Mucosa of rectum (tissue), 2 donors: ENCODE data around the gene MTHFS.

ENCODE experiments used
- H3K27ac ChIP-seq, 2 donors: one replicate each; pipeline ENCODE4 v1.7.0; 2013; ENCODE audit warnings: inconsistent platforms in 2 of 2, low read depth in 2 of 2, low read length in 2 of 2
- H3K27me3 ChIP-seq, 2 donors: one replicate each; pipeline ENCODE4 v1.7.0; 2013; ENCODE audit warnings: low read length in 2 of 2; ENCODE audit not compliant: control insufficient read depth in 2 of 2, insufficient read depth in 2 of 2
- H3K36me3 ChIP-seq, 2 donors: one replicate each; pipeline ENCODE4 v1.7.0; 2013; ENCODE audit warnings: low read length in 2 of 2; ENCODE audit not compliant: control insufficient read depth in 2 of 2, insufficient read depth in 2 of 2
- H3K4me1 ChIP-seq, 2 donors: one replicate each; pipeline ENCODE4 v1.7.0; 2013; ENCODE audit warnings: low read length in 2 of 2, mild to moderate bottlenecking in 1 of 2; ENCODE audit not compliant: control insufficient read depth in 2 of 2, insufficient read depth in 2 of 2
- H3K4me3 ChIP-seq, 2 donors: one replicate each; pipeline ENCODE4 v1.7.0; 2013; ENCODE audit warnings: low read length in 2 of 2
- H3K9ac ChIP-seq, 2 donors: one replicate each; pipeline ENCODE4 v1.7.0; 2013; ENCODE audit warnings: low read length in 2 of 2, low read depth in 1 of 2, mild to moderate bottlenecking in 1 of 2
- H3K9me3 ChIP-seq, 2 donors: one replicate each; pipeline ENCODE4 v1.7.0; 2013; ENCODE audit warnings: low read length in 2 of 2; ENCODE audit not compliant: control insufficient read depth in 2 of 2
- donor health status: healthy.
- donor health status: Normal muscosa, but diverticular disease.

The MTHFS gene

GRCh38 chr15:79853492-79854328, 43.1 kb downstream of the MTHFS start:
- H3K27ac ChIP-seq: no peak overlapping the region
- H3K4me1 ChIP-seq: peaks cover 0 to 2% of the 10 kb centered on the region in 2 donors

DNA sequence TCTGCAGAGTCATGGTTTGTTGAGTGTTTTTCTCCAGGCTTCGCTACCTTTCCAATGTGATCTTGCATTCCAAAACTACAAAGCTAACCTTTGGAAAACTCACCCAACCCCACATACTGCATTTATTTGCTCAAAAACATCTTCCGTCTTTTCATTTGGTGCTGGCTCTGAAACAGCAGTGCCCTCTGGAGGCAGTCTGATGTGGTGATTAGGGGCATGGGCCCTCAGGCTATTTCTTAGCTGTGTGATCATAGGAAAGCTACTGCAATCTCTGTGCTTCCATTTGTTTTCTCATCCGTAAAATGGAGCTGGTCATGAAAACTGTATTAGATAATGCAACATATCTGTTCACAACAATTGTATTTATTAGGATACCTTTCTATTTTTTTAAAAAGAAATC, 47.0 kb downstream of the MTHFS start:
- Histone ChIP-seq H3K36me3 (peaks cover 4 to 10% of the 10 kb centered on the region in 2 donors), H3K4me3 (no peak overlapping the region), H3K4me1 (peaks cover 0 to 2% of the 10 kb centered on the region in 2 donors), H3K27ac (no peak overlapping the region), H3K9ac (no peak overlapping the region), H3K27me3 (no peaks in the 10 kb centered on the region), H3K9me3 (no peaks in the 10 kb centered on the region)

More at GRCh38 chr15:79853492-79854328, 43.1 kb downstream of the MTHFS start:
- Histone ChIP-seq H3K36me3 (peaks cover 4 to 7% of the 10 kb centered on the region in 2 donors), H3K4me3 (no peak overlapping the region), H3K27me3 (no peaks in the 10 kb centered on the region), H3K9ac (no peak overlapping the region), H3K9me3 (no peaks in the 10 kb centered on the region)

- H3K9ac ChIP-seq: no peak overlapping the region
- no peaks in the 10 kb centered on the region for H3K9me3 ChIP-seq
- no peak overlapping the region for H3K27ac ChIP-seq
- H3K27me3 ChIP-seq: no peaks in the 10 kb centered on the region
- peaks cover 7 to 11% of the 10 kb centered on the region in 2 donors for H3K36me3 ChIP-seq
- H3K4me1 ChIP-seq: no peaks in the 10 kb centered on the region
- H3K4me3 ChIP-seq: no peak overlapping the region
These were observed 50.3 kb downstream of the MTHFS start for GRCh38 chr15:79846539-79846938.

DNA sequence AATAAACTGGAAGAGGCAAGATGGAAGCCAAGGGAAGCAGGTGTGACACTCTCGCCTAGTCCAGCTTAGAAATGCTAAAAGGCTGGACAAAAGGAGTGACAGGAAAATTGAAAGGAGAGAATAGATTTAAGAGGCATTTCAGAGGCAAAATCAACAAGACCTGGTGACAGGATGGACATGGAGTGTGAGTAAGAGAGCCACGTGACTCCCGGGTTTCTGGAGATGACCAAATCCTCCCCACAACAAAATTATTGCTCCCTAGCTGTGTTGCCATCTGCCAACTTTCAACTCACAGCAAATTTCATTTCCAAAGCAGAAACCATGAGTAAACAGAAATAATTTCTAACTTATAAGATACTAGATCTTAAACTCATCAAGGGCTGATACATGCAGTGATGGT, 52.6 kb downstream of the MTHFS start:
- Histone ChIP-seq H3K36me3 (peaks cover 7% of the 10 kb centered on the region in 2 donors), H3K4me1 (no peaks in the 10 kb centered on the region), H3K4me3 (no peak overlapping the region)

GRCh38 chr15:79837846-79838245, 59.0 kb downstream of the MTHFS start:
- Histone ChIP-seq H3K9ac (no peak overlapping the region), H3K9me3 (no peaks in the 10 kb centered on the region), H3K4me3 (no peak overlapping the region), H3K36me3 (peaks cover 3 to 4% of the 10 kb centered on the region in 2 donors), H3K27me3 (no peaks in the 10 kb centered on the region), H3K27ac (no peak overlapping the region), H3K4me1 (no peaks in the 10 kb centered on the region)

More for the DNA sequence above, 52.6 kb downstream of the MTHFS start:
- H3K9me3 ChIP-seq: no peaks in the 10 kb centered on the region
- H3K27ac ChIP-seq: no peak overlapping the region
- H3K9ac ChIP-seq: no peak overlapping the region
- H3K27me3 ChIP-seq: no peaks in the 10 kb centered on the region

DNA sequence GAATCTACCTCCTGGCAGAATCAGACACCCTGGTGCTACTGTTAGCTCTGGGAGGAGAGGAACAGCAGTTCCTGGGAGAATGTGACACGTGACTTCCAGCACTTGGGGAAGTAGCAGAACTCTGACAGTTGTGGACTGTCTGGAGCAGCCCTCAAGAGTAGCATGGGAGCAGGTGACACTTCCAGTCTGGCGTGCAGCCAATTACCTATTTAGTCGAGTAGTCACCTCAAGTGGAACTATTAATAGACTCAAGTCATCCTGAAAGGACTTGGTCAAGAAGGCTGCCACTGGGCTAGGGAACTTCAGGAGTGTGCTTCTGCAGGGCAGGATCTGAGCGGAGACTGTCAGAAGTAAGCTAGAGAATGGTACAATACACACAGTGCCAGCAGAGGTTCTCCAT, 62.3 kb downstream of the MTHFS start:
- Histone ChIP-seq H3K9me3 (no peaks in the 10 kb centered on the region), H3K27ac (no peak overlapping the region), H3K27me3 (no peaks in the 10 kb centered on the region), H3K4me3 (no peak overlapping the region), H3K9ac (no peak overlapping the region), H3K4me1 (no peaks in the 10 kb centered on the region), H3K36me3 (peaks cover 0 to 3% of the 10 kb centered on the region in 2 donors)

- no peaks in the 10 kb centered on the region for H3K27me3 ChIP-seq
- H3K9me3 ChIP-seq: no peaks in the 10 kb centered on the region
- no peaks in the 10 kb centered on the region for H3K4me1 ChIP-seq
- H3K27ac ChIP-seq: no peak overlapping the region
- H3K36me3 ChIP-seq: no peaks in the 10 kb centered on the region
- H3K4me3 ChIP-seq: no peak overlapping the region
- H3K9ac ChIP-seq: no peak overlapping the region
These were observed 64.3 kb downstream of the MTHFS start for GRCh38 chr15:79832367-79833120.

DNA sequence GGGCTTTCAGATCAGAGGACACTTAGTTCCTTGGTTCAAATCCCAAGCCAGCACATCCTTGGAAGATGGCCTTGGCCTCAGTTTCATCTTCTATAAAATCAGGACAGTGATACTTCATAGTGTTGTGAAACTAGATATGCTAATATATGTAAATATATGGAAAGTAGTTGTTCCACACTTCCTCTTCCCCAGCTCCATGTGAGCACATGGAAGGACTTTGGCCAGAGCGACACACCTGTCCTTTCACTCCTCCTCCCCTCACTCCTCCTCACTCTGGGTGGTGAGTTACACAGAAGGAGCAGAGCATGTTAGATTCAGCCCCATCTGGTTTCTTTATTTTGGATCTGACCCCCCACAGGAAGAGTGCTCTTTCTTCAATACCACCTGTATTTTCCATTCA, 65.2 kb downstream of the MTHFS start:
- no peaks in the 10 kb centered on the region for H3K4me1 ChIP-seq
- no peaks in the 10 kb centered on the region for H3K9me3 ChIP-seq
- no peak overlapping the region for H3K9ac ChIP-seq
- no peak overlapping the region for H3K4me3 ChIP-seq
- H3K27ac ChIP-seq: no peak overlapping the region
- no peaks in the 10 kb centered on the region for H3K27me3 ChIP-seq
- no peaks in the 10 kb centered on the region for H3K36me3 ChIP-seq

DNA sequence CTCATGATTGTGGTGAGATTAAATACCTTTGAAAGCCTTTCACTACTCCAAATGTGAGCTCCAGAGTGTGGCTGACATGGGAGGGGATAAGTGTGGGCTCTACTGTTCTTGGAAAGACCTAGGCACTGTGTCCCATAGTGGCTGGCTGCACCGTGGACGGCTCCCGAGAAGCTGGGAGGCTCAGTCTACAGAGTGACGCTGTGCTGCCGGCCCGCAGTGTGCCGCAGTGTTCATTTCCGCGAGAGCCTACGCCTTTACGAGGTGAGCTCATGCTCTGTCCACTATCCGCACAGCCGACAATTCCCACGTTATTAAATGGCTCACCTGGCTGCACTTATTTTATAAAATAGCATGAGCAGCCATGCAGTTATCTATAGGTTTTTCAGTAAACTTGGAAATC, 66.9 kb downstream of the MTHFS start:
- H3K4me3 ChIP-seq: no peak overlapping the region
- peaks cover 0 to 2% of the 10 kb centered on the region in 2 donors for H3K36me3 ChIP-seq
- no peaks in the 10 kb centered on the region for H3K4me1 ChIP-seq
- no peaks in the 10 kb centered on the region for H3K9me3 ChIP-seq
- no peaks in the 10 kb centered on the region for H3K27me3 ChIP-seq
- no peak overlapping the region for H3K27ac ChIP-seq
- H3K9ac ChIP-seq: no peak overlapping the region

- Histone ChIP-seq H3K9ac (no peak overlapping the region), H3K9me3 (no peaks in the 10 kb centered on the region), H3K27ac (no peak overlapping the region), H3K4me3 (no peak overlapping the region), H3K27me3 (no peaks in the 10 kb centered on the region), H3K36me3 (peaks cover 0 to 2% of the 10 kb centered on the region in 2 donors), H3K4me1 (no peaks in the 10 kb centered on the region)
These were observed 68.4 kb downstream of the MTHFS start for GRCh38 chr15:79828447-79828846.
